Breast epithelium (tissue), 3 donors: ENCODE data around the gene CEP295NL.

ENCODE experiments used
- POLR2A ChIP-seq: fragments of 450-650 bp; IDR thresholded peaks from one replicate; pipeline ENCODE4 v1.6.1; 2016; ENCODE audit warnings: antibody characterized with exemption, mild to moderate bottlenecking, moderate library complexity
- TF ChIP-seq, protein P1 (sequence below), 3 donors: fragments of 450-650 bp; IDR thresholded peaks; one replicate each; pipeline ENCODE4 v1.5.1; 2016 to 2017; ENCODE audit warnings: antibody characterized with exemption in 3 of 3, mild to moderate bottlenecking in 3 of 3, moderate library complexity in 3 of 3

DNA sequence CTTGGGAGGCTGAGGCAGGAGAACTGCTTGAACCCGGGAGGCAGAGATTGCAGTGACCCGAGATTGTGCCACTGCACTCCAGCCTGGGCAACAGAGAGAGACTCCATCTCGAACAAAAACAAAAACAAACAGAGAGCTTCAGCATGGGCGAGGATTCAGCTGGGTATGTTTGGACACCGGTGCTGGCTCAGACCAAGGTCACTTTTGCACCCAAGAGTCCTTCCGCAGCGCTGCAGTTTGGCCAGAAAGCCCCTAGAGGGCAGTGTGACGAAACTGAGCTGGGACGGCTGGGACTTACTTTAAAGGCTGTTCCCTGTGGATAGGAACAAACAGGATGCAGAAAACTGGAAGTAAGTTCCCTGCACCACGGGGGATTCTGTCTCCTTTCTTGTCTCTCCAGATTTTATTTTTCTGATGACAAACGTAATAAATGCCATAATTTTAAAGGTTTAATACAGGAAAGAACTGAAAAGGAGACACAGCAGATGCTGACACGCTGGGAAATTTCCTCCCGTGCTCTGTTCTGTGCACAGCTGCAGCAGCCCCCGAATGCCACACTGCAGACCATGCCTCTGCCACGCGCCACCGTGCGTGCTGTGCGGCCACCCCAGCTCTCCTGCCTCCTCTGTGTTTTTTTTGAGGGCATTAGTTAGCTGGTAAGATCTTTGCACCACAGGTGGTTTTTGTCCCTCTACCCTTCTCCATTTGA lies 37.2 kb downstream of the CEP295NL start:
- TF ChIP-seq, protein P1, sequence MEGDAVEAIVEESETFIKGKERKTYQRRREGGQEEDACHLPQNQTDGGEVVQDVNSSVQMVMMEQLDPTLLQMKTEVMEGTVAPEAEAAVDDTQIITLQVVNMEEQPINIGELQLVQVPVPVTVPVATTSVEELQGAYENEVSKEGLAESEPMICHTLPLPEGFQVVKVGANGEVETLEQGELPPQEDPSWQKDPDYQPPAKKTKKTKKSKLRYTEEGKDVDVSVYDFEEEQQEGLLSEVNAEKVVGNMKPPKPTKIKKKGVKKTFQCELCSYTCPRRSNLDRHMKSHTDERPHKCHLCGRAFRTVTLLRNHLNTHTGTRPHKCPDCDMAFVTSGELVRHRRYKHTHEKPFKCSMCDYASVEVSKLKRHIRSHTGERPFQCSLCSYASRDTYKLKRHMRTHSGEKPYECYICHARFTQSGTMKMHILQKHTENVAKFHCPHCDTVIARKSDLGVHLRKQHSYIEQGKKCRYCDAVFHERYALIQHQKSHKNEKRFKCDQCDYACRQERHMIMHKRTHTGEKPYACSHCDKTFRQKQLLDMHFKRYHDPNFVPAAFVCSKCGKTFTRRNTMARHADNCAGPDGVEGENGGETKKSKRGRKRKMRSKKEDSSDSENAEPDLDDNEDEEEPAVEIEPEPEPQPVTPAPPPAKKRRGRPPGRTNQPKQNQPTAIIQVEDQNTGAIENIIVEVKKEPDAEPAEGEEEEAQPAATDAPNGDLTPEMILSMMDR (IDR thresholded peaks at IDR 0.05): peak; percentile 69 to 87 (median 84)
- no peak for TF ChIP-seq POLR2A
